ENCODE measurements around the gene TH.
A peak's percentile ranks its signal among the peaks of the same experiment; 100 is the strongest.

The TH gene

DNA sequence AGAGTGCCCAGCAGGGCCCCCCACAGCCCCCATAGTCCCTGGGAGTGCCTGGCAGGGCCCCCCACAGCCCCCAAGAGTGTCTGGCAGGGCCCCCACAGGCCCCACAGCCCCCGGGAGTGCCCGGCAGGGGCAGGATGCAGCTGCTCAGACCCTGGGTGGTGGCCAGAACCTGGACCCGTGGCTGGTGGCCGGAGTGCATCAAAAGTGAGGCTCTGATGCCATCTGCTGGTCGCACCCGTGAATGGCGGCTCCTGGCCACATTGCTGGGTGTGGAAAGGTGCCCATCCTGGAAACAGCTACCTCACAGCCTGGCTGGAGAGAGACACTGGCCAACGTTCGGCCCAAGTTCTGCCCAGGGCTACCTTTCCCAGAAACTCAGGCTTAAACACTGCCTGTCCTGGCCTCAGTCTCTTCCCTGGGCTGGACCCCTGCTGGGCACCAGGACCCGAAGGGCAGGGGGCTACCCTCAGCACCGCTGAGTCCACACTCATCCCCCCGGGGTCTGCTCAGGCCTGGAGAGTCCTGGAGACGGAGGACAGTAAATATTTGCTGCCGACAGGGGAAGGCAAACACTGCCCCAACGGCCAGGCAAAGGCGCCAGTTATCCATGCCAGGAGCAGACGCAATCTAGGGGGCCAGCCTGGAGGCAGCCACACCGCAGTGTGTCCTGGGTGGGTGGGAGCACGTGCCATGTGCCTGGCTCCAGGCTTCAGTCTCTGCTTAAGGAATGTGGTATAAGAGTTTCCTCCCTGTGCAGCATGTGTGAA lies 15.0 kb downstream of the TH start:
- TF ChIP-seq CTCF (IDR thresholded peaks at IDR 0.05; ENCODE audit: low read length) (peak; percentile 74), EZH2phosphoT487 (IDR thresholded peaks at IDR 0.05; ENCODE audit: low read length) (no peak), EZH2 (optimal IDR thresholded peaks at IDR 0.05; ENCODE audit: low read depth, low read length) (no peak)
- Histone ChIP-seq H3F3A (ENCODE audit: insufficient read depth, low read length) (no peaks in the 10 kb centered on the region), H3K9ac (ENCODE audit: low read length) (no peak overlapping the region), H4K20me1 (ENCODE audit: insufficient read depth, low read length) (no peaks in the 10 kb centered on the region), H3K9me3 (replicated peaks; ENCODE audit: insufficient read depth, low read length) (no peaks in the 10 kb centered on the region), H2AFZ (ENCODE audit: low read length) (no peak overlapping the region), H3K4me3 (ENCODE audit: low read length) (no peak overlapping the region), H3K79me2 (ENCODE audit: low read length) (no peaks in the 10 kb centered on the region), H3K27ac (ENCODE audit: low read length) (no peak overlapping the region), H3K4me1 (ENCODE audit: low read length) (no peaks in the 10 kb centered on the region), H3K27me3 (replicated peaks; ENCODE audit: insufficient read depth, low read length) (peaks cover 71% of the 10 kb centered on the region), H3K36me3 (replicated peaks; ENCODE audit: insufficient read depth, low read length) (no peaks in the 10 kb centered on the region), H3K9me2 (replicated peaks; ENCODE audit: insufficient read depth, low read length) (no peaks in the 10 kb centered on the region), H3K4me2 (ENCODE audit: low read depth, low read length) (no peak overlapping the region)
- DNase-seq: peak; percentile 39

DNA sequence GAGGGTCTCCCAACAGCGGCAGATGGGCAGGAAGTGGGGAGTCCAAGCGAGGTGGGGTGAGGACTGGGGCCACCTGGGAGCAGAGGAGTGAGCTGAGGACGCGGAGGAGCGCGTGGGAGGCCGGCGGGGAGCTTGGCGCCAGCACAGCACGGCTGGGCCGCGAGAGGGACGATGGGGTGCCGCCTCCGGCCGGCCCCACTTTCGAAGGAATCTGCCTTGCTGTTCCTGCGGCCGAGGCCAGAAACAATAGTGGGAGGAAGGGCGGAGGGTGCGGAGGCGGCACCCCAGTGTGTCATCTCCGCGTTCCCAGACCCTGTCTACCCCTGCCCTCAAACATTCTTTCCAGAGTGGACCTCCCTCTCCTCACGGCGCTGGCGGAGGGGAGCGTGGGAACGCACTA lies 16.1 kb downstream of the TH start:
- H2AFZ ChIP-seq (ENCODE audit: low read length): no peak overlapping the region
- no peaks in the 10 kb centered on the region for H3K36me3 ChIP-seq (replicated peaks; ENCODE audit: insufficient read depth, low read length)
- no peak overlapping the region for H3K4me3 ChIP-seq (ENCODE audit: low read length)
- H3K27me3 ChIP-seq (replicated peaks; ENCODE audit: insufficient read depth, low read length): peaks cover 71% of the 10 kb centered on the region
- TF ChIP-seq EZH2phosphoT487 (IDR thresholded peaks at IDR 0.05; ENCODE audit: low read length): no peak
- TF ChIP-seq EZH2 (optimal IDR thresholded peaks at IDR 0.05; ENCODE audit: low read depth, low read length): no peak
- no peak for TF ChIP-seq CTCF (IDR thresholded peaks at IDR 0.05; ENCODE audit: low read length)
- no peaks in the 10 kb centered on the region for H3K4me1 ChIP-seq (ENCODE audit: low read length)
- H3K9ac ChIP-seq (ENCODE audit: low read length): no peak overlapping the region
- H3K4me2 ChIP-seq (ENCODE audit: low read depth, low read length): no peak overlapping the region
- H3K27ac ChIP-seq (ENCODE audit: low read length): no peak overlapping the region
- H3K9me3 ChIP-seq (replicated peaks; ENCODE audit: insufficient read depth, low read length): no peaks in the 10 kb centered on the region
- DNase-seq: no peak
- no peaks in the 10 kb centered on the region for H3K79me2 ChIP-seq (ENCODE audit: low read length)
- H4K20me1 ChIP-seq (ENCODE audit: insufficient read depth, low read length): no peaks in the 10 kb centered on the region
- no peaks in the 10 kb centered on the region for H3K9me2 ChIP-seq (replicated peaks; ENCODE audit: insufficient read depth, low read length)
- no peaks in the 10 kb centered on the region for H3F3A ChIP-seq (ENCODE audit: insufficient read depth, low read length)

DNA sequence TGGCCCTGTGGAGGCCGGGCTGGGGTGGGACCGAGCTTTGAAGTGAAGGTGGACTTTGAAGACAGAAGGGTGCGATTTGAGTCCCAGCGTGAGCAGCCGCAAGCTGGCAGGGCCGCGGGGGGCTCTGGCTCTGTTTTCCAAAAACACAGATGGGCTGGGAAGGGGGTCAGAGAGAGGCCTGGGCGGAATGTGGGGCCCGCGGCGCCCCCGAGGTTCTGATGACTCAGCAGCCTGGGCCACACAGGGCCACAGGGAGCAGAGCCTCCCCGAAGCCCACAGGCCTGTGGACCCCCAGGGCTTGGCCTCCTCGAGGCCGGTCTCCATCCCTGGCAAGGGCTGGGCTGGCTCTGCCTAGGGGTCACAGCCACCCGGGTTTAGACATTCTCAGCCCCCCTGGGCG lies 16.7 kb downstream of the TH start:
- Histone ChIP-seq H3F3A (ENCODE audit: insufficient read depth, low read length) (no peaks in the 10 kb centered on the region), H3K9me3 (replicated peaks; ENCODE audit: insufficient read depth, low read length) (no peaks in the 10 kb centered on the region), H4K20me1 (ENCODE audit: insufficient read depth, low read length) (no peaks in the 10 kb centered on the region), H3K4me1 (ENCODE audit: low read length) (no peaks in the 10 kb centered on the region), H3K27ac (ENCODE audit: low read length) (no peak overlapping the region), H3K9ac (ENCODE audit: low read length) (no peak overlapping the region), H3K4me2 (ENCODE audit: low read depth, low read length) (no peak overlapping the region), H3K27me3 (replicated peaks; ENCODE audit: insufficient read depth, low read length) (peaks cover 71% of the 10 kb centered on the region), H3K79me2 (ENCODE audit: low read length) (no peaks in the 10 kb centered on the region), H3K9me2 (replicated peaks; ENCODE audit: insufficient read depth, low read length) (no peaks in the 10 kb centered on the region), H2AFZ (ENCODE audit: low read length) (no peak overlapping the region), H3K36me3 (replicated peaks; ENCODE audit: insufficient read depth, low read length) (no peaks in the 10 kb centered on the region), H3K4me3 (ENCODE audit: low read length) (no peak overlapping the region)
- TF ChIP-seq CTCF (IDR thresholded peaks at IDR 0.05; ENCODE audit: low read length): no peak
- no peak for TF ChIP-seq EZH2 (optimal IDR thresholded peaks at IDR 0.05; ENCODE audit: low read depth, low read length)
- no peak for TF ChIP-seq EZH2phosphoT487 (IDR thresholded peaks at IDR 0.05; ENCODE audit: low read length)
- no peak for DNase-seq

Data from MM.1S (cell line).